Stimulated activated naive CD4-positive, alpha-beta T cell (primary cell): ENCODE data around the gene ERC1.

Experiments used
- DNase-seq, 6 experiments: peaks; one replicate each; lab custom pipeline; 2025; lab: John Stamatoyannopoulos, UW

Gene ERC1

DNA sequence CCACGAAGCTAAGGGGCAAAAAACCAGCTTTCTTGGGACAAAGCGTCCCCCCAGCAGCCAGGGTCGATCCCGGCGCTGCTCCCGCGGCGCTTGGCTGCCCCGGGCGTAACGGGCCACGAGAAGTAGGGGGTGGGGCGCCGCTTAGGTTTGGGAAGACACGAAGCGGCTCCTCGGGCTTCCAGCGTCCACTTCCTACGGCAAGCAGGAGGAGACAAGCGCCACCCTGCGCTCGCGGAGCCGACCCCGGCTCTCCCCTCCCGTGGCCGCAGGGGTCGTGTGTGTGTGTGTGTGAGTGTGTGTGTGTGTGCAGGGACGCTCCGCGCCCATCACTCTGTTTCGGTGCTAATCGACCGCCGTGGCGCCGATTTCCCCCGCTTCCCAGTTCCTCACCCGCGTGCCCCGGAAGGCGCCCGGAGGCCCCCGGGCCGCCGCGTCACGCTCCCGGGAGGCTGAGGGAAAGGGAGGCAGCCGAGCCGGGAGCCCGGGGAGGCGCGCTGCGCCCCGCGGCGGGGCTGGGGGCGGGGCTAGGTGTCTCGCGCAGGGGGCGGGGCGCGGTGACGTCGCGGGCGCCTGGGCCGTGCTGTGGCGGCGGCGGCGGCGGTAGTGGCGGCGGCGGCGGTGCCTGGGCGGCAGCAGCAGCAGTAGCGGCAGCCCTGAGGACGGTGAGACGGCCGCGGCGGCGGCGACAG, at the start of gene ERC1:
TSS of gene ERC1 (plus strand) at position 563 of the 689 bp plus-strand sequence. CDS start 36,681 bp downstream, outside the sequence.
- peak; percentile 73 to 92 (median 82) for DNase-seq

DNA sequence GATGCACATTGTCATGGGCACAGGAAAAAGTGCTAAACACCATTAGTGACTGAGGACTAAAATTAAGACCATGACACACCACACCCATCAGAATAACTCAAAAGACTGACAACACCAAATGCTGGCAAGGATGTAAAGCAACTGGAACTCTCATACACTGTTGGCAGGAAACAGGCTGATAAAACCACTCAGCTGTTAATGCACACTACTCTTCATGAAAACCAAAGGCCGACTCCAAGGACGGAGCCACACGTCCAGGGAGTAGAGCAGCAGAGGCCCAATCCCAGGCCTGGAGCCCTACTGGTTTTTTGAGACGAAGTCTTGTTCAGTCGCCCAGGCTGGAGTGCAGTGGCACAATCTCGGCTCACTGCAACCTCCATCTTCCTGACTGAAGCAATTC, 48.0 kb upstream of the ERC1 start:
- no peak for DNase-seq

DNA sequence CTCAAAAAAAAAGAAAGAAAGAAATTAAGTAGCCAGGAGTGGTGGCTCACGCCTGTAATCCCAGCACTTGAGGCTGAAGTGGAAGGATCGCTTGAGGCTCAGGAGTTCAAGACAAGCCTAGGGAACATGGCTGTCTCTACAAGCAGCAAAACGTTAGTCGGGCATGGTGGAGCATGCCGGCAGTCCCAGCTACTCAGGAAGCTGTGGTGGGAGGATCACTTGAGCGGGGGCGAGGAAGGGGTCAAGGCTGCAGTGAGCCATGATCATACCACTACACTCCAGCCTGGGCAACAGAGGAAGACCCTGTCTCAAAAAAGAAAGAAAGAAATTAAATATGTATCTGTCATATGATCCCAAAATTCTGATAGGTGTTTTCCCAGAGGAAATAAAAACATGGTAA, 46.8 kb upstream of the ERC1 start:
- no peak for DNase-seq

DNA sequence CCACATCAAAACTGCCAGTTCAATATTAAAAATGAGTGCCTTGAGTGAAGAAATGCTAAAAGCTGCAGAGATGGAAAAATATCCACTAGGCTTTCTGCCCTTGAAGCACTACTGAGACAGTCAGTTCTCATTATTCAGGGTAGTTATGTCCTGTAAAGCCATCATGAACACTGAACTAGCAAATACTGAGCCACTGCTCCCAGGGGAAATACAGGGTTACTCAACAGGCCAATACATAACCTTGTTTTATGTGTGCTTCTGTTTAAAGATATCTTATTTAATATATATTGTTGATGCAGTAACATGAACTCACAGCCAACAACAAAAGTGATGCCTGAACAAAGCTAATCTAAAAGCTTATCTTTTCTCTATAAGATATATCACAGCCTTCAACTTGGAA, 44.8 kb upstream of the ERC1 start:
- DNase-seq = no peak

DNA sequence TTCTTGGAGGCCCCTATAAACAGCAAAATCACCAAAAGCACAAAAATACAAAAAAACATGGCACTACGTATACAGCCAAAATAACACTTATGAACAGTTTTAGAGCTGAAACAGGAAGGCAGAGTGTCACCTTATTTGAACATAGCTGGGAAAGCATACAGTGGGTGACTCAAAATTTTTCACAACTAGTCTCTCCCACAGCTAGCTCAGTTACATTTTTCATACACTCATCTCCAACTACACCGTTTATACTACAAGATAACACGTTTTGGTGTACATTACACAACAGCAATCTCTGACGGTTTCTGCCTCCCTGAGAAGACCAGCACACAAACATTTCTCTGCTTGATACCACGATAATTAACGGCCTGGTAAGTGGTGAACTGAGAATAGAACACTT, 44.4 kb upstream of the ERC1 start:
- DNase-seq = no peak

DNA sequence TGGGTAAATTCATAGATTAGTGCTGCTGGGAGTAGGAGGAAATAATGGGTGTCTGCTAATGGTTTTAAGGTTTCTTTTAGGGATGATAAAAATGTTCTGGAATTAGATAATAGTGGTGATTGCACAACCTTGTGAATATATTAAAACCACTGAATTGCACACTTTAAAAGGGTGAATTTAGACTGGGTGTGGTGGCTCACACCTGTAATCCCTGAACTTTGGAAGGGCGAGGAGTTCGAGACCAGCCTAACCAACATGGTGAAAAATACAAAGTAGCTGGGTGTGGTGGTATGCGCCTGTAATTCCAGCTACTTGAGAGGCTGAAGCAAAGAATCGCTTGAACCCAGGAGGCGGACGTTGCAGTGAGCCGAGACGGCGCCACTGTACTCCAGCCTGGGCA, 42.8 kb upstream of the ERC1 start:
- no peak for DNase-seq

DNA sequence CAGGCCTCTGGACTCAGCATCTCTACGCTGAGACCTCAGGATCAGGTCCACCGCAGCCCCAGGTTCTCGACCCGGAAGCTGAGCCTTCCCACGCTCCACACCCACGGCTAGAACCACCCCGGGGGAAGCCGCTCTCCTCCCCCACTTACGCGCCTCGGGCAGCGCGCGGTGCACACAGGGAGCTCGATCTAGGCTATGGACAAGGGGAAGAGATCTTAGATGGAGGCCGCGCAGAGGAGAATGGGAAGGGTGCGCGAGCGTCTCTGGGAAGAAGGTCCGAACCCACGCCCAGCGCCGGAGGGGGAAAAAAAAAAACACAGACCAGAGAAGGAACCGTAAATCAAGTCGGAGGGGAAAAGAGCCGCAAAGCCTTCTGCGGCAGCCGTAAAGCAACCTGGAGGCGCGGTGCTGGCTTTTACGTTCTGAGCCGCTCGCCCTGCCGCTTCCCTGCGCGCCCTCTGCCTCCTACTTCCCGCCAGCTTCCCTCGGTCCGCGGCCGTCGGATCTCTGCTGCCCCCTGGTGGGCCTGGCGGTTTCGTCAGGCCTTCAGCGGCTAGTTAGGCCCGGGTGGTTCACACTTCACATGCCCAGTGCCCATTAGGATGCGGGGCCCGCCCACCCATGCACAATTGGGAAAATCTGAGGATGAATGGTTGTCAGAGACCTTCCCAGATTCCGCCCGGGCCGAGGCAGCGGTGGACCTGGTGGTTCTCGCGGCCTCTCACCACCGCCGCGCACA, 41.4 kb upstream of the ERC1 start, which contains the start of gene RAD52:
TSS of gene RAD52 (minus strand) at position 242 of the 739 bp plus-strand sequence. CDS start 16,636 bp downstream, outside the sequence.
- DNase-seq = peak; percentile 91 to 97 (median 94)

DNA sequence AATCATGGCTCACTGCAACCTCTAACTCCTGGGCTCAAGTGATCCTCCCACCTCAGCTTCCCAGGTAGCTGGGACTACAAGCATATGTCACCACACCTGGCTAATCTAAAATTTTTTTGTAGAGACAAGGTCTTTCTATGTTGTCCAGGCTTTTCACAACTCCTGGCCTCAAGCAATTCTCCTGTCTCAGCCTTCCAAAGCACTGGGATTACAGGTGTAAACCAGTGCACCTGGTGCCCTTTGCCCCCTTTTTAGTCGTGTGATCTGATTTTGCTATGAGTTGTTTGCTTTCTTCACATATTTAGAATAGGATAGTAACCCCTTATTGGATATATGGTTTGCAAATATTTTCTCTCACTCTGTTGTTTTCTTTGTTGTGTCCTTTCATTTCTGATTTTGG, 39.8 kb upstream of the ERC1 start:
- DNase-seq = no peak

DNA sequence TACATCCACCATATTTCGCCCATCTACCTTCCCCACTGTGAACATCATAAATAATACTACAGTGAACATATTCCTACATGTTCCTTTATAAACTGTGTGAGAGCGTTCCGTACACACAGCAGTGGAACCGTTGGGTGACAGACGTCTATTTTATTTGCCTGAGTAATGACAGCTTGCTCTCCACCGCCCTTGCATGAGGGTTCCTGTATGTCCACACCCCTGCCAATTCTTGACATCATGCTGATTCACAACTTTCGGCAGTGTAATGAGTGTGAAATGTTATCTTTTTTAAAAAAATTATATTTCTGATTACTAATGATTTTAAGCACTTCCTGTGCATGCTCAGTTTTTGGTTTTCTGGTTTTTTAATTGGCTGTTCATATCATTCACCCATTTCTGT, 37.2 kb upstream of the ERC1 start:
- no peak for DNase-seq

DNA sequence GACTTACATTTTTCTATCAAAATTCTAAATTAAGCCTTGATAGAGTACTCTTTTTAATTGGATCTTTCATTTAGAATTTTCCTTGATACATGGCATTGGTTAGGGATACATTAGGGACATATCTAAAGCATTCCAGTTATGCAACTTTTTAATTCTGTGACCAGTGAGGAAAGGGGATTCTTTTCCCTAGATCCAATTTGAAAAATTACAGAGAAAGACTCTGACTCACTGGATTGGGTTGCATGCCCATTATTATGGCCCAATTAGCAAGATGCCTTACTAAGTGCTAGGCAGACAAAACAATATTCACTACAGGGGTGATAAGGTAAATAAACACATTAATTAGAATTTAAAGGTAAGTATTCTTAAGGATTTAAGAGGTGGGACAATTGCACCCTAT, 36.3 kb upstream of the ERC1 start:
- no peak for DNase-seq

DNA sequence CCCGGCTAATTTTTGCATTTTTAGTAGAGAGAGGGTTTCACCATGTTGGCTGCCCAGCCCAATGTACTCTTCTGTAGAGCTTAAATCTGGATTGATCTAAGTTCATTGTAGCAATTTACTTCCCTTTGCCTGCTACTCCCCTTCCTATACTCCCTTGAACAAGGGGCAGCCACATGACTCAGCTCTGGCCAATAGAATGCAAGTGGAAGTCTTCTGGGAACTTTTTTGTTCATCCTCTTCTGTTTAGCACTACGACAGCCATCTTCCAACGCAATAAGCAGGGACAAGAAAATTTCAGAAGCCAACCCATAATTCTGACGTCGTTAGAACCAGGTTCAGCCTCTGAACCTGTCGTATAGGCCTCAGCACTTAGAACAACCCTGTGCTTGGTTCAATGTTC, 35.1 kb upstream of the ERC1 start:
- DNase-seq = no peak

DNA sequence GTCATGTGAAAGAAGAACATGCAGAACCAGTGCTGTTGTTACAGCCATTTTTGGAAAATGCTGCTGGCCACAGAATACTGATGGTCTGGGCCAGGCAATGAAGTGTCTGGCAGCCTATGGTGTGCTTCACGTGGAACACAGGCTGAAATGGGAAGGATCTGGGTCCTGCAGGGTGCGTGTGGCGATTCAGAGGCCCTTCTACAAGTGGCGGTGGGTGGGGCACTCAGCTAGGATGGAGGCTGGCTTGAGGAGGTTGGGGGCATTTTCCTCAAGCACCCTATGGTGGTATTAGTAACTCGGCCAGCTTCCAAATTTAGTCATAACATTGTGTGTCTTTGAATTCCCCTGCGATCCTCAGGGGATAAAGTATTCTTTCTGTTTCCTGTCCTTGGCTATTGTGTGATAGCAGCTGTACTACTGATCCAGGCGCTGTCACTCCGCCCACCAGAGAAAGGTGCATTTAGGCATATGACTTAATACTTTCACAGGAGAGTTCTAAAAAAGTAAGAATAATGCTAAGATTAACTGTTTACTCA, 32.4 kb upstream of the ERC1 start:
- DNase-seq = no peak

DNA sequence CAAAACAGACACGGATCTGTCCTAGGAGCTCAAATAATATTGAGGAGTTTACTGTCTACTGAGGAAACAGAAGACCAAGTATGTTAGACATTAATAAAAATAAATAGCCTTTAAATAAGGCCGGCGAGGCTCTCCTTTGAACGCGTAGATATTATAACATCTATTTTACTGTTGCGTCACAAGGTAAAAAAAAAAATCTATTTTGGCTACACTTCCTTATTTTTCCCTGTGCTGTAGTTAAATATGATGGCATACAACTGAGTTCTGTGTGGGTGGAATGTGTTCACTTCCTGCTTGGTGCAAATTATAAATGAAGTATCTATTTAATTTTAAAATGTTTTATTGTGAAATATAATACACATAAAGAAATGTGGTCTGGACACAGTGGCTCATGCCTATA, 24.3 kb upstream of the ERC1 start:
- no peak for DNase-seq

DNA sequence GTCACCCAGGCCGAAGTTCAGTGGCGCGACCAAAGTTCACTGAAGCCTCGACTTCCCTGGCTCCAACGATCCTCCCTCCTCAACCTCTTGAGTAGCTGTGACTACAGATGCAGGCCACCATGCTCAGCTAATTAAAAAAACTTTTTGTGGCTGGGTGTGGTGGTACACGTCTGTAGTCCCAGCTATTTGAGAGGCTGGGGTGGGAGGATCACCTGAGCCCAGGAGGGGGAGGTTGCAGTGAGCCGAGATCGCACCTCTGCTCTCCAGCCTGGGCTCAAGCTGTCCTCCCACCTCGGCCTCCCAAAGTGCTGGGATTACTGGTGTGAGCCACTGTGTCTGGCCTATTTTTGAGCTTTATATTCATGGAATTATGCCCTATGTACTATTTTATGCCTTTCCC, 23.4 kb upstream of the ERC1 start:
- DNase-seq = no peak

DNA sequence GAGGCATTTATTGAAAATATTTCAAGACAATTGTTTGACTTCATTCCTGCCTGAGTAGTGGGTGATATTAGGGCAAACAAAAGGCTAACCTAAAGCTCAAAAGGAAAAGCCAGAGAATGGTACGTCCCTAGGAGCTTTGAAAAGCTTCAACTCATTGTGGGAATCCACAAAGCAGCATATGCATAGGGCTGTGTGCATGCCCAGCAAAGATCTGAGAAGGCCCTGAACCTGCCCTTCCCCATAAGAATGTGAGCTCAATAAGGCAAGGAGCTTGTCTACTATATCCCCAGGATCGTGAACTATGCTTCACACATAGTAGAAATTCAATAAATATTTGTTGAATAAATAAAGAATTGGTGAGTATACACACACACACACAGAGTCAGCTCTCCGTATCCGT, 22.5 kb upstream of the ERC1 start:
- DNase-seq = no peak

DNA sequence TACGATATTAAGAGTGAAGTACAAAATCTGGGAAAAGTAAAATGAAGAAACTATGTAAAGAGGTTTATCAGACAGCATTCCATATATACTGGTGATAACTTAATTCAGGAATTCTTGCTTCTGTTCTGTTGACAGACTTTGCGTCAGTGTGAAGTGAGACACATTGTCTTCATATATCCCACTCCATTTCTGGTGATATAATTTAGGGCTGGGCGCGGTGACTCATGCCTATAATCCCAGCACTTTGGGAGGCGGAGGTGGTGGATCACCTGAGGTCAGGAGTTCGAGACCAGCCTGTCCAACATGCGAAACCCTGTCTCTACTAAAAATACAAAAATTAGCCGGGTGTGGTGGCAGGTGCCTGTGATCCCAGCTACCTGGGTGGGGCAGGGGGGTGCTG, 21.2 kb upstream of the ERC1 start:
- DNase-seq = no peak

DNA sequence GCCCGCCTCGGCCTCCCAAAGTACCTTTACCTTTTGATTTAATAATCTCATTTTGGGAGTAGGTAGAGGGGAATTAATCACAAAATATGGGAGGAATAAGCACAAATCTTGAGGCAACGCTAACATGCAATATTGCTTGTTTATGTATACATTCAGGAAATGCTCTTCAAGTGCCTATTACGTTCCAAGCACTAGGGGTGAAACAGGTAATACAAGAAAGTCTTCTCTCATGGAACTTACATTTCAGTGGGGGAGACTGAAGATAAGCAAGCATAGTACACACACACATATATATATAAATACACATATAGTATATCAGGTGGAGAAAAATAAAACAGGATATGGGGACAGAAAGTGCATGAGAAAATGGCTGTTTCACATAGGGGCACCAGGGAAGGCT, 19.0 kb upstream of the ERC1 start:
- no peak for DNase-seq

DNA sequence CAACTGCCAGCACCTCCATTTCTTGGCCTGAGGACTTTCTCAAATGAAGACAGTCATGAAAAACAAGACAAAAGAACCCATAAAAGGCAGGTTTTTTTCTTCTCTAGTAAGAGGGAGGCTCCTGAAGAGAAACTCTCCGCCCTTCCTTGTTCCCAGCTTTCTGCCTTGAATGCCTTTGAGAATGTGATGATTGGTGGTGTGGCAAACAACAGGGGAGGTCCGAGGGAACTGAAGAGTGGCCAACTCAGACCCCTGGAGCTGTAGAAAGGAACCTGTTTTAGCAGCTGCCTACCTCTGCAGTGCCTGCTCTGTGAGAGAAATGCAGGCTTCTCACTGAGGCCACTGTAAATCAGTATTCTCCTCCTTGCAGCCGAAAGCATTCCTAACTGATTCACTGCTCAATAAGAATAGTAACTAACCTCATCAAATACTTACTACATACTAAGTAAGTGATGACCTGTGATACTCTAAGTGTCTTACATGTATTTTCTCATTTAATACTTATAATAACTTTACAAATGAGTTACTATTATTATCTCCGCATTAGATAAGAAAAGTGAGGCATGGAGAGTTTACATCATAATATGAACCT, 16.7 kb upstream of the ERC1 start:
- no peak for DNase-seq

DNA sequence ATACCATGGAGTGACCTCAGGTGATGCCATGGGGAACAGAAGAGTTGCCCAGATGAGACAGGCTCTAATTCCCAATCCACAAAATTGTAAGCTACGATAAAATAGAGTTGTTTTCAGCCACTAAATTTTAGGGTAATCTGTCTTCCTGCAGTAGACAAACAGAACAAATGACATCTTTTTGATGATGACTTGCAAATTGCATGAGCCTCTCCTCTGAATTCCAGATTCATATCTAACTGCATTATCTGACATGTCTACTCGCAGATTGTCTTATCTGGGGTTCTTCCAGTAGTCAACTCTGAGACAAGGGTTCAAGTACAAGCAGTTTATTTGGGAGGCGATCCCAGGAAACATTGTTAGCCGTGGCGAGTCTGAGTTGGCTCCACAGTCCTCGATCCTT, 14.4 kb upstream of the ERC1 start:
- no peak for DNase-seq

DNA sequence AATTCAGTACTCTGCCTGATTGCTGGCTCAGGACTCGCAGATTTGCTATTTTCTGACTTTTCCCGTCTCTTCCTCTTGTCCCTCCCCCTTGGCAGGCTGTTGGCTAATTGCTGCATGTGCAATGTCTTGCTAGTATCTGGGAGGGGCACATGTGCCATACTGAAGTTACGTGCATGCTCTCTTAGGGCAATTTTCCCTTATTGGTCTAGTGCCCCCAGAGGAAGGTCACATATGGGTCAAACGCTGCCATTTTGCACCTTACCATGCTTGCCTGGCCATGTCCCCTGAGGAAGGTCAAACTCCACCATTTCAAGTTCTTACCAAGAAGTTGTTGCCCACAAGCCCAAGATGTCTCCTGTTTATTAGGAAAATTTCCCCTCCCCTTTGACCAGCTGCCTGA, 13.9 kb upstream of the ERC1 start:
- DNase-seq = no peak

DNA sequence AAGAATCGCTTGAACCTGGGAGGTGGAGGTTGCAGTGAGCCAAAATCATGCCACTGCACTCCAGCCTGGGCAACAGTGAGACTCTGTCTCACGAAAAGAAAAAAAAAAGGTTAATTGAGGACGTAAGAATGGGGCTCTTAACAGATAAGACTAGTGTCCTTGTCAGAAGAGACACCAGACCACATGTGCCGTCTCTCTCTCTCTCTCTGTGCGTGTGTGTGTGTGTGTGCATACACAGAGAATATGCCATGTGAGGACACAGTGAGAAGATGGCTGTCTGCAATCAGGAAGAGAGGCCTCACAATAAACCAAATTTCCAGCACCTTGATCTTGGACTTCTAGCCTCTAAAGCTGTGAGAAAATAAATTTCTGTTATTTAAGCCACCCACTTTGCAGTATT, 11.7 kb upstream of the ERC1 start:
- no peak for DNase-seq

DNA sequence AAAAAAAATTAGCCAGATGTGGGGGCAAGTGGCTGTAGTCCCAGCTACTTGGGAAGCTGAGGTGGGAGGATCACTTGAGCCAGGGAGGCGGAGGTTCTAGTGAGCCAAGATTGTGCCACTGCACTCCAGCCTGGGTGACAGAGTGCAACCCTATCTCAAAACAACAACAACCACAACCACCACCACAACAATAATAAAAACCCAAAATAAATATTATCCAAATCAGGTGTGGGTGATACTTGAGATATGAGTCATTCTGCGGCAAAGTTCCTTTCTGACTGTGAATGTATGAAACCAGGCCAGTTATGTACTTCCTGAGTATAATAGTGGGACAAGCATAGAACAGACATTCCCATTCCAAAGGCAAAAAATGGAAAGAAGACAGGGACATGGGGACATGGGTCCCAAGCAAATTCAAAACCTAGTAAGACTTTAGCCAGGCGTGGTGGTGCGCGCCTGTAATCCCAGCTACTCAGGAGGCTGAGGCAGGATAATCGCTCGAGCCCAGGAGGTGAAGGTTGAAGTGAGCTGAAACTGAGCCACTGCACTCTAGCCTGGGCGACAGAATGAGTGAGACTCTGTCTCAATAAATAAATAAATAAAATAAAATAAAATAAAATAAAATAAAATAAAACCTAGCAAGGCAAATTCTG, 9.7 kb upstream of the ERC1 start:
- DNase-seq = no peak

DNA sequence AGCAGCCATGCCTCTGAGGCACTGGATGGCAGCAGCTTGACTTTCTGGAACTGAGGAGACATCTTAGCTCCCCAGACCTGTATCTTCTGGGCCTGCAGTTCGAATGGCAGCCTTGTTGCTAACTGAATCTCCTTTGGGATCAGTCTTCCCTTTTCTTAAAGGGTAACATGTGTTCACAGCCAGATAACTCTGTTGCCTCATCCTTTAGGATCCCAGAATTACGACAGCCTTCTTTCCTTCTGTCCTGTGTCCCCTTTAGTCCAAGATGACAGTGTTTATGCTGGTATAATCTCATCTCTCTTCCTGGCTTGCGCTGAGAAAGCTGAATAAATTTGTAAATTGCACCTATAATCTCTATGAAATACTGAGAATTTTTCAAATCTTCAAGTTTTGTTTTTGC, 9.1 kb upstream of the ERC1 start:
- no peak for DNase-seq
